ENCODE results near the gene PTGES.

Gene PTGES

DNA sequence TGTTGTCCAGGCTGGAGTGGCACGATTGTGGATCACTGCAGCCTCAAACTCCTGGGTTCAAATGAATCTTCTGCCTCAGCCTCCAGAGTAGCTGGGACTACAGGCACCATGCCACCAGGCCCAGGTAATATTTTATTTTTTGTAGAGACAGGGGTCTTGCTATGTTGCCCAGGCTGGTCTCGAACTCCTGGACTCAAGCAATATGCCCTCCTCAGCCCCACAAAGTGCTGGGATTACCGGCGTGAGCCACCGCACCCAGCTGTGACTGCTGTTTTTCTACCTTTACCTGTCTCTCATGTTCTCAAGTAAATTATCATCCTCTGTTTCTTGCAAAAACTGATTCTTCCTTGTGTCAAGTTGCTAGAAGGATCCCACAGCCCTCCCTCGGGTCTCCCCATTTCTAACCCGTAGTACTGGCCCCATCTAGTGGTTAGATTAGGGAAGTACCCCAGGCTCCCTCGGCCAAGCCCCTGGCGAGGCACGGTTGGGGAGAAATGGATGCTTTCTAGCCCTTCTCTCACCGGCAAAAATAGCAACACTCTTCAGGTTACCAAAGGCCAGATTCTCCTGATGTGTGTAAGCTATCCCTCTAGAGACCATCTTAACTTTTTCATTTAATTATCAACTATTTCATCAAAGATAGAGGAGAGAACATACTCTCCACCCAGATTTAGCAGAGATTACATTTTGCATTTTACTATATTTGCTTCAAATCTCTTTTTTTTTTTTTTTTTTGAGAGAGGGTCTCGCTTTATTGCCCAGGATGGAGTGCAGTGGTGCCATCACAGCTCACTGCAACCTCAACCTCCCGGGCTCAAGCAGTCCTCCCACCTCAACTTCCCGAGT, 30.9 kb upstream of the PTGES start:
- Histone ChIP-seq H3K36me3 (ENCODE audit: control insufficient read depth in 1 of 2, insufficient read depth in 2 of 2, low read length in 2 of 2) (no peaks in the 10 kb centered on the region), H4K12ac (ENCODE audit: low read depth, low read length) (no peak overlapping the region), H3K4ac (ENCODE audit: low read depth, low read length) (no peak overlapping the region), H4K91ac (ENCODE audit: low read depth, low read length) (no peak overlapping the region), H2AK5ac (ENCODE audit: low read length) (no peak overlapping the region), H3K4me2 (ENCODE audit: low read length) (no peak overlapping the region), H3K18ac (ENCODE audit: low read length) (no peak overlapping the region), H3K23ac (ENCODE audit: low read length) (no peak overlapping the region), H4K8ac (ENCODE audit: low read depth, low read length) (no peak overlapping the region), H3K4me1 (ENCODE audit: control insufficient read depth in 1 of 2, insufficient read depth in 2 of 2, low read length in 2 of 2) (no peaks in the 10 kb centered on the region), H3K4me3 (ENCODE audit: low read depth, low read length) (no peak overlapping the region), H3K27ac (ENCODE audit: low read depth, low read length) (no peak overlapping the region), H3K79me1 (ENCODE audit: low read length) (no peaks in the 10 kb centered on the region), H2BK5ac (ENCODE audit: low read depth, low read length, poor library complexity) (no peak overlapping the region), H3K9ac (ENCODE audit: low read length) (no peak overlapping the region), H3K9me3 (ENCODE audit: insufficient read depth, low read depth, low read length) (no peaks in the 10 kb centered on the region), H2AFZ (ENCODE audit: insufficient read depth, low read length, poor library complexity) (no peak overlapping the region), H3K14ac (ENCODE audit: low read length) (no peak overlapping the region), H3K27me3 (ENCODE audit: insufficient read depth, low read length) (no peaks in the 10 kb centered on the region), H2BK12ac (ENCODE audit: low read length) (no peak overlapping the region), H2BK120ac (ENCODE audit: insufficient read depth, low read length, poor library complexity) (no peak overlapping the region), H3K79me2 (ENCODE audit: control insufficient read depth, insufficient read depth, low read length, poor library complexity) (no peaks in the 10 kb centered on the region)
- no CpG with 5 or more reads among the region's 14 CpGs for WGBS (ENCODE audit: extremely low coverage, insufficient coverage, insufficient read length)
- DNase-seq: peak; percentile 71 to 95

DNA sequence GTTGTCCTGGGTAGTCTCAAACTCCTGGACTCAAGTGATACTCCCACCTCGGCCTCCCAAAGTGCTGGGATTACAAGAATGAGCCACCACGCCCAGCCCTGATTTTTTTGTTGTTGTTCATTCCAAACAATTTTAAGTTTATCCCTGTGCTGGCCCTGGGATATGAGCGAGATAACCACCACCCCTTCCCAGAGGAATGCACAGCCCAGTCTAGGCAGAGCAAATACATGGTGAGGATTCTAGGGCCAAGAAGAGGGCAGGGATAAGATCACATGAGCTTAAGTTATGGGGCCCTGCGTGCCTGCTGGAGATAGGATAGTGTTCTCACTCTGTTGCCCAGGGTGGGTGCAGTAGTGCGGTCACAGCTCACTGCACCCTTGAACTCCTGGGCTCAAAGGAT, 29.1 kb upstream of the PTGES start:
- Histone ChIP-seq H4K12ac (ENCODE audit: low read depth, low read length) (no peak overlapping the region), H3K4me2 (ENCODE audit: low read length) (no peak overlapping the region), H3K27ac (ENCODE audit: low read depth, low read length) (no peak overlapping the region), H2BK5ac (ENCODE audit: low read depth, low read length, poor library complexity) (no peak overlapping the region), H4K8ac (ENCODE audit: low read depth, low read length) (no peak overlapping the region), H2AK5ac (ENCODE audit: low read length) (peak overlapping the region; percentile 5), H3K14ac (ENCODE audit: low read length) (no peak overlapping the region), H3K27me3 (ENCODE audit: insufficient read depth, low read length) (no peaks in the 10 kb centered on the region), H3K79me2 (ENCODE audit: control insufficient read depth, insufficient read depth, low read length, poor library complexity) (no peaks in the 10 kb centered on the region), H3K4me3 (ENCODE audit: low read depth, low read length) (no peak overlapping the region), H3K4ac (ENCODE audit: low read depth, low read length) (no peak overlapping the region), H3K4me1 (ENCODE audit: control insufficient read depth in 1 of 2, insufficient read depth in 2 of 2, low read length in 2 of 2) (peaks cover 6 to 8% of the 10 kb centered on the region in 2 experiments), H2AFZ (ENCODE audit: insufficient read depth, low read length, poor library complexity) (no peak overlapping the region), H3K79me1 (ENCODE audit: low read length) (peaks cover 2% of the 10 kb centered on the region), H2BK12ac (ENCODE audit: low read length) (peak overlapping the region; percentile 11), H4K91ac (ENCODE audit: low read depth, low read length) (peak overlapping the region; percentile 39), H2BK120ac (ENCODE audit: insufficient read depth, low read length, poor library complexity) (no peak overlapping the region), H3K23ac (ENCODE audit: low read length) (no peak overlapping the region), H3K9me3 (ENCODE audit: insufficient read depth, low read depth, low read length) (no peaks in the 10 kb centered on the region), H3K36me3 (ENCODE audit: control insufficient read depth in 1 of 2, insufficient read depth in 2 of 2, low read length in 2 of 2) (no peaks in the 10 kb centered on the region), H3K9ac (ENCODE audit: low read length) (peak overlapping the region; percentile 57), H3K18ac (ENCODE audit: low read length) (no peak overlapping the region)
- WGBS (ENCODE audit: extremely low coverage, insufficient coverage, insufficient read length): no CpG with 5 or more reads among the region's 5 CpGs
- peak; percentile 74 to 81 for DNase-seq

DNA sequence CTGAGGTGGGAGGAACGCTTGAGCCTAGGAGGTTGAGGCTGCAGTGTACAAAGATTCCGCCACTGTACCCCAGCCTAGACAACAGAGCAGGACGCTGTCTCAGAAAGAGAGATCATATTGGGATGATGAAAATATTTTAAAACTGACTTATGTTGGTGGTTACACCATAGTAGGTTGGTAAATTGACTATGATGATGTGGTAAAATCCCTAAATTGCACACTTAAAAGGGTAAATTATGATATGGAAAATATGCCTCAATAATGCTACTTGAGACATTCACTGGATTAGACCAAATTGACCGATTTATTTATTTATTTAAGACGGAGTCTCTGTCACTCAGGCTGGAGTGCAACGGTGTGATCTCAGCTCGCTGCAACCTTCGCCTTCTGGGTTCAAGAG, 28.3 kb upstream of the PTGES start:
- WGBS (ENCODE audit: extremely low coverage, insufficient coverage, insufficient read length): no CpG with 5 or more reads among the region's 8 CpGs

DNA sequence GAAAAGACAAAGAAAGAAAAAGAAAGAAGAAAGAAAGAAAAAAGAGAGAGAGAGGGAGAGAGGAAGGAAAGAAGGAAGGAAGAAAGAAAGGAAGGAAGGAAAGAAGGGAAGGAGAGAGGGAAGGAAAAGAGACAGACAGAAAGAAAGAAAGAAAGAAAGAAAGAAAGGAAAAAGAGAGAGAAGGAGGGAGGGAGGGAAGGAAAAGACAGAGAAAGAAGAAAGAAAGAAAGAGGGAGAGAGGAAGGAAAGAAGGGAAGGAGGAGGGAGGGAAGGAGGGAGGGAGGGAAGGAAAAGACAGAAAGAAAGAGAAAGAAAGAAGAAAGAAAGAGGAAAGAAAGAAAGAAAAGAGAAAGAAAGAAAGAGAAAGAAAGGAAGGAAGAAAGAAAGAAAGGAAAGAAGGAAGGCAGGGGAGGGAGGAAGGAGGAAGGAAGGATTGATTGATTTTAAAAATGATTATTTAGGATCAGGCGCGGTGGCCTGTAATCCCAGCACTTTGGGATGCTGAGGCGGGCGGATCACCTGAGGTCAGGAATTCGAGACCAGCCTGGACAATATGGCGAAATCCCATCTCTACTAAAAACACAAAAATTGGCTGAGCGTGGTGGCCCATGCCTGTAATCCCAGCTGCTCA, 26.8 kb upstream of the PTGES start:
- WGBS (ENCODE audit: extremely low coverage, insufficient coverage, insufficient read length): 100% methylated on average over 2 of the region's 7 CpGs

More for the DNA sequence above, 28.3 kb upstream of the PTGES start:
- Histone ChIP-seq H2AFZ (ENCODE audit: insufficient read depth, low read length, poor library complexity) (no peak overlapping the region), H3K4me1 (ENCODE audit: control insufficient read depth in 1 of 2, insufficient read depth in 2 of 2, low read length in 2 of 2) (peaks cover 11 to 12% of the 10 kb centered on the region in 2 experiments), H3K9me3 (ENCODE audit: insufficient read depth, low read depth, low read length) (no peaks in the 10 kb centered on the region), H3K18ac (ENCODE audit: low read length) (no peak overlapping the region), H3K79me1 (ENCODE audit: low read length) (peaks cover 6% of the 10 kb centered on the region), H3K4ac (ENCODE audit: low read depth, low read length) (no peak overlapping the region), H3K36me3 (ENCODE audit: control insufficient read depth in 1 of 2, insufficient read depth in 2 of 2, low read length in 2 of 2) (no peaks in the 10 kb centered on the region), H3K14ac (ENCODE audit: low read length) (no peak overlapping the region), H3K27ac (ENCODE audit: low read depth, low read length) (no peak overlapping the region), H2BK5ac (ENCODE audit: low read depth, low read length, poor library complexity) (no peak overlapping the region), H4K8ac (ENCODE audit: low read depth, low read length) (no peak overlapping the region), H3K79me2 (ENCODE audit: control insufficient read depth, insufficient read depth, low read length, poor library complexity) (no peaks in the 10 kb centered on the region), H2BK12ac (ENCODE audit: low read length) (no peak overlapping the region), H3K9ac (ENCODE audit: low read length) (no peak overlapping the region), H2AK5ac (ENCODE audit: low read length) (no peak overlapping the region), H3K23ac (ENCODE audit: low read length) (no peak overlapping the region), H4K12ac (ENCODE audit: low read depth, low read length) (no peak overlapping the region), H4K91ac (ENCODE audit: low read depth, low read length) (no peak overlapping the region), H3K27me3 (ENCODE audit: insufficient read depth, low read length) (no peaks in the 10 kb centered on the region), H3K4me3 (ENCODE audit: low read depth, low read length) (no peak overlapping the region), H3K4me2 (ENCODE audit: low read length) (no peak overlapping the region), H2BK120ac (ENCODE audit: insufficient read depth, low read length, poor library complexity) (no peak overlapping the region)
- DNase-seq: peak in 1 of 2 donors; percentile 37

More for the DNA sequence above, 26.8 kb upstream of the PTGES start:
- Histone ChIP-seq H2AFZ (ENCODE audit: insufficient read depth, low read length, poor library complexity) (no peak overlapping the region), H3K18ac (ENCODE audit: low read length) (no peak overlapping the region), H3K4me1 (ENCODE audit: control insufficient read depth in 1 of 2, insufficient read depth in 2 of 2, low read length in 2 of 2) (peaks cover 11 to 12% of the 10 kb centered on the region in 2 experiments), H2BK120ac (ENCODE audit: insufficient read depth, low read length, poor library complexity) (no peak overlapping the region), H3K23ac (ENCODE audit: low read length) (no peak overlapping the region), H3K27ac (ENCODE audit: low read depth, low read length) (no peak overlapping the region), H4K91ac (ENCODE audit: low read depth, low read length) (no peak overlapping the region), H3K79me2 (ENCODE audit: control insufficient read depth, insufficient read depth, low read length, poor library complexity) (no peaks in the 10 kb centered on the region), H2BK5ac (ENCODE audit: low read depth, low read length, poor library complexity) (no peak overlapping the region), H3K36me3 (ENCODE audit: control insufficient read depth in 1 of 2, insufficient read depth in 2 of 2, low read length in 2 of 2) (no peaks in the 10 kb centered on the region), H3K4me2 (ENCODE audit: low read length) (no peak overlapping the region), H3K79me1 (ENCODE audit: low read length) (peaks cover 6% of the 10 kb centered on the region), H4K12ac (ENCODE audit: low read depth, low read length) (no peak overlapping the region), H3K27me3 (ENCODE audit: insufficient read depth, low read length) (no peaks in the 10 kb centered on the region), H3K4me3 (ENCODE audit: low read depth, low read length) (no peak overlapping the region), H2BK12ac (ENCODE audit: low read length) (no peak overlapping the region), H4K8ac (ENCODE audit: low read depth, low read length) (no peak overlapping the region), H3K9ac (ENCODE audit: low read length) (no peak overlapping the region), H3K14ac (ENCODE audit: low read length) (no peak overlapping the region), H3K4ac (ENCODE audit: low read depth, low read length) (no peak overlapping the region), H2AK5ac (ENCODE audit: low read length) (no peak overlapping the region), H3K9me3 (ENCODE audit: insufficient read depth, low read depth, low read length) (no peaks in the 10 kb centered on the region)
- no peak for DNase-seq

Data from trophoblast cell (in vitro differentiated cells and primary cell).